GM23338 (cell line): ENCODE data around the gene COMMD4. TPM values are rescaled to one million over a fixed set of nuclear protein-coding genes. Genes with fewer than 3 reads are reported as not detected.

ENCODE experiments used
- ATAC-seq: fragments of 200-7000 bp; cut with Tn5 transposase; 3 replicates; pipeline ENCODE4 v1.9.1; 2020
- DNase-seq: peaks from one replicate; pipeline ENCODE4 v3.0.0-alpha.2; 2015; ENCODE audit warnings: low spot score
- H2AFZ ChIP-seq: fragments of 200-600 bp; sonication (generic); 2 replicates; pipeline ENCODE4 v1.8.0; 2016; ENCODE audit warnings: antibody characterized with exemption, mild to moderate bottlenecking, moderate library complexity
- H3F3A ChIP-seq: fragments of 200-600 bp; sonication (generic); replicated peaks from 2 replicates; pipeline ENCODE4 v1.8.0; 2017; ENCODE audit warnings: antibody characterized with exemption, mixed run types, low read depth
- H3K27ac ChIP-seq: fragments of 200-600 bp; sonication (generic); 2 replicates; pipeline ENCODE4 v1.6.1; 2016; ENCODE audit warnings: low read depth
- H3K27me3 ChIP-seq: fragments of 200-600 bp; sonication (generic); 2 replicates; pipeline ENCODE4 v1.8.0; 2016; ENCODE audit warnings: mild to moderate bottlenecking, mixed run types, moderate library complexity; ENCODE audit not compliant: insufficient read depth
- H3K36me3 ChIP-seq: fragments of 200-600 bp; sonication (generic); 2 replicates; pipeline ENCODE4 v1.8.0; 2016; ENCODE audit warnings: mild to moderate bottlenecking; ENCODE audit not compliant: insufficient read depth
- H3K4me1 ChIP-seq: fragments of 200-600 bp; sonication (generic); 2 replicates; pipeline ENCODE4 v1.8.0; 2016; ENCODE audit warnings: mild to moderate bottlenecking, moderate library complexity; ENCODE audit not compliant: insufficient read depth
- H3K4me2 ChIP-seq: fragments of 200-600 bp; sonication (generic); 2 replicates; pipeline ENCODE4 v1.7.1; 2017; ENCODE audit warnings: mixed run types
- H3K4me3 ChIP-seq: fragments of 200-600 bp; sonication (generic); 2 replicates; pipeline ENCODE4 v1.6.1; 2016; ENCODE audit warnings: mixed run types
- H3K79me2 ChIP-seq: fragments of 200-600 bp; sonication (generic); replicated peaks from 2 replicates; pipeline ENCODE4 v1.8.0; 2017; ENCODE audit warnings: mild to moderate bottlenecking; ENCODE audit not compliant: insufficient read depth
- H3K9me2 ChIP-seq: fragments of 200-600 bp; sonication (generic); 2 replicates; pipeline ENCODE4 v1.8.0; 2017; ENCODE audit not compliant: insufficient read depth
- H4K20me1 ChIP-seq: fragments of 200-600 bp; sonication (generic); replicated peaks from 2 replicates; pipeline ENCODE4 v1.8.0; 2017; ENCODE audit warnings: mild to moderate bottlenecking; ENCODE audit not compliant: insufficient read depth
- H3K27ac Mint-ChIP-seq: 2 replicates; pipeline ENCODE4 v1.8.0; 2020; ENCODE audit warnings: inconsistent platforms, mild to moderate bottlenecking, moderate library complexity, mixed read lengths
- H3K27me3 Mint-ChIP-seq: 3 replicates; pipeline ENCODE4 v1.8.0; 2022; ENCODE audit warnings: low read depth, mild to moderate bottlenecking, moderate library complexity, mixed read lengths, inconsistent platforms; ENCODE audit not compliant: insufficient read depth, poor library complexity
- H3K36me3 Mint-ChIP-seq: 3 replicates; pipeline ENCODE4 v1.8.0; 2021; ENCODE audit warnings: low read depth, mild to moderate bottlenecking, inconsistent platforms, moderate library complexity, mixed read lengths
- H3K4me1 Mint-ChIP-seq: 3 replicates; pipeline ENCODE4 v1.8.0; 2020; ENCODE audit warnings: mild to moderate bottlenecking, inconsistent platforms, mixed read lengths
- H3K4me3 Mint-ChIP-seq: 3 replicates; pipeline ENCODE4 v1.8.0; 2021; ENCODE audit warnings: moderate library complexity, mild to moderate bottlenecking, inconsistent platforms, mixed read lengths
- H3K9me3 Mint-ChIP-seq: 3 replicates; pipeline ENCODE4 v1.8.0; 2020; ENCODE audit warnings: moderate library complexity, mild to moderate bottlenecking, inconsistent platforms, mixed read lengths
- CREB1 ChIP-seq: fragments of 250-450 bp; sonication (Bioruptor Pico); IDR thresholded peaks from 2 replicates; pipeline ENCODE4 v1.5.0; 2020; ENCODE audit warnings: low read depth, mild to moderate bottlenecking, moderate library complexity
- ETS1 ChIP-seq: IDR thresholded peaks from 2 replicates; pipeline ENCODE4 v1.6.1; 2016; ENCODE audit warnings: antibody characterized with exemption
- EZH2 ChIP-seq: fragments of 200-600 bp; sonication (generic); IDR thresholded peaks from one replicate; pipeline ENCODE4 v1.8.0; 2017; ENCODE audit warnings: antibody characterized with exemption, mild to moderate bottlenecking, low read depth; ENCODE audit not compliant: unreplicated experiment
- EZH2phosphoT487 ChIP-seq: fragments of 200-600 bp; sonication (generic); IDR thresholded peaks from one replicate; pipeline ENCODE4 v1.8.1; 2018; ENCODE audit warnings: antibody characterized with exemption; ENCODE audit not compliant: unreplicated experiment
- JUNB ChIP-seq: IDR thresholded peaks from one replicate; pipeline ENCODE4 v1.6.1; 2016; ENCODE audit warnings: antibody characterized with exemption; ENCODE audit not compliant: unreplicated experiment
- NANOG ChIP-seq: IDR thresholded peaks from 2 replicates; pipeline ENCODE4 v1.6.1; 2016; ENCODE audit warnings: antibody characterized with exemption, borderline replicate concordance
- POLR2AphosphoS5 ChIP-seq: IDR thresholded peaks from 2 replicates; pipeline ENCODE4 v1.6.1; 2016; ENCODE audit warnings: antibody characterized with exemption, low read depth
- REST ChIP-seq: IDR thresholded peaks from one replicate; pipeline ENCODE4 v1.6.1; 2018; ENCODE audit warnings: antibody characterized with exemption; ENCODE audit not compliant: unreplicated experiment
- STAT1 ChIP-seq: IDR thresholded peaks from one replicate; pipeline ENCODE4 v1.6.1; 2016; ENCODE audit warnings: antibody characterized with exemption; ENCODE audit not compliant: unreplicated experiment
- ZNF114 ChIP-seq: fragments of 250-450 bp; sonication (Bioruptor Pico); IDR thresholded peaks from 2 replicates; pipeline ENCODE4 v1.5.0; 2020; ENCODE audit warnings: mild to moderate bottlenecking, moderate library complexity
- ZNF331 ChIP-seq: fragments of 250-450 bp; sonication (Bioruptor Pico); IDR thresholded peaks from 2 replicates; pipeline ENCODE4 v1.5.0; 2020; ENCODE audit warnings: low read depth, mild to moderate bottlenecking, moderate library complexity
- polyA plus RNA-seq: library from polyadenylated mRNA; unstranded; fragments of >200 nt; fragmentation: Nextera tagmentation; extraction: Ambion mirVana; gene quantifications from 2 replicates; pipeline ENCODE4 v1.2.1, GENCODE V29; 2016
- total RNA-seq: library from RNA; depleted of rRNA; stranded (reverse); fragments of >200 nt; shearing (Covaris generic); gene quantifications from 2 replicates; pipeline ENCODE4 v1.2.3, GENCODE V29; 2014
- TF ChIP-seq, protein P1 (sequence below): fragments of 250-450 bp; sonication (Bioruptor Pico); IDR thresholded peaks from 2 replicates; pipeline ENCODE4 v1.5.0; 2020; ENCODE audit warnings: mild to moderate bottlenecking, moderate library complexity
- TF ChIP-seq, protein P2 (sequence below), 2 experiments: fragments of 200-600 bp in 1 of 2; sonication (generic) in 1 of 2; conservative IDR thresholded peaks; 2 replicates each; pipeline versions ENCODE4 v1.5.1 to v1.6.1; 2016 to 2017; ENCODE audit warnings: antibody characterized with exemption in 2 of 2, low read depth in 2 of 2, mild to moderate bottlenecking in 2 of 2, moderate library complexity in 1 of 2

Gene COMMD4
- total and polyA plus RNA-seq, 2 experiments from 2014 or later: 131 TPM

DNA sequence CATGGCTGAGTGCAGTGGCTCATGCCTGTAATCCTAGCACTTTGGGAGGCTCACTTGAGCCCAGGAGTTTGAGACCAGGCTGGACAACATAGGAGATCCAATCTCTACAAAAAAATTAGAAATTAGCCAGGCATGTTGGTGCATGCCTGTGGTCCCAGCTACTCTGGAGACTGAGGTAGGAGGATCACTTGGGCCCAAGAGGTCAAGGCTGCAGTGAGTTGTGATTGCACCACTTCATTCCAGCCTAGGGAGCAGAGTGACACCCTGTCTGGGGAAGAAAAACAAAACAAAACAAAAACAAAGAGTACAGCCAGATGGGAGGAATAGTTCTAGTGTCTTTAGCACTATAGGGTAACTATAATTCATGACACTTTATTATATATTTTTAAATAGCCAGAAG is 26.2 kb upstream of the COMMD4 start:
- TF ChIP-seq ZNF114 (CRISPR knock-in tag) (no peak), ZNF331 (CRISPR knock-in tag) (no peak), CREB1 (CRISPR knock-in tag) (no peak), EZH2 (no peak), NANOG (no peak), ETS1 (no peak), STAT1 (no peak), EZH2phosphoT487 (no peak), REST (no peak), JUNB (no peak), POLR2AphosphoS5 (no peak)
- TF ChIP-seq, protein P1, sequence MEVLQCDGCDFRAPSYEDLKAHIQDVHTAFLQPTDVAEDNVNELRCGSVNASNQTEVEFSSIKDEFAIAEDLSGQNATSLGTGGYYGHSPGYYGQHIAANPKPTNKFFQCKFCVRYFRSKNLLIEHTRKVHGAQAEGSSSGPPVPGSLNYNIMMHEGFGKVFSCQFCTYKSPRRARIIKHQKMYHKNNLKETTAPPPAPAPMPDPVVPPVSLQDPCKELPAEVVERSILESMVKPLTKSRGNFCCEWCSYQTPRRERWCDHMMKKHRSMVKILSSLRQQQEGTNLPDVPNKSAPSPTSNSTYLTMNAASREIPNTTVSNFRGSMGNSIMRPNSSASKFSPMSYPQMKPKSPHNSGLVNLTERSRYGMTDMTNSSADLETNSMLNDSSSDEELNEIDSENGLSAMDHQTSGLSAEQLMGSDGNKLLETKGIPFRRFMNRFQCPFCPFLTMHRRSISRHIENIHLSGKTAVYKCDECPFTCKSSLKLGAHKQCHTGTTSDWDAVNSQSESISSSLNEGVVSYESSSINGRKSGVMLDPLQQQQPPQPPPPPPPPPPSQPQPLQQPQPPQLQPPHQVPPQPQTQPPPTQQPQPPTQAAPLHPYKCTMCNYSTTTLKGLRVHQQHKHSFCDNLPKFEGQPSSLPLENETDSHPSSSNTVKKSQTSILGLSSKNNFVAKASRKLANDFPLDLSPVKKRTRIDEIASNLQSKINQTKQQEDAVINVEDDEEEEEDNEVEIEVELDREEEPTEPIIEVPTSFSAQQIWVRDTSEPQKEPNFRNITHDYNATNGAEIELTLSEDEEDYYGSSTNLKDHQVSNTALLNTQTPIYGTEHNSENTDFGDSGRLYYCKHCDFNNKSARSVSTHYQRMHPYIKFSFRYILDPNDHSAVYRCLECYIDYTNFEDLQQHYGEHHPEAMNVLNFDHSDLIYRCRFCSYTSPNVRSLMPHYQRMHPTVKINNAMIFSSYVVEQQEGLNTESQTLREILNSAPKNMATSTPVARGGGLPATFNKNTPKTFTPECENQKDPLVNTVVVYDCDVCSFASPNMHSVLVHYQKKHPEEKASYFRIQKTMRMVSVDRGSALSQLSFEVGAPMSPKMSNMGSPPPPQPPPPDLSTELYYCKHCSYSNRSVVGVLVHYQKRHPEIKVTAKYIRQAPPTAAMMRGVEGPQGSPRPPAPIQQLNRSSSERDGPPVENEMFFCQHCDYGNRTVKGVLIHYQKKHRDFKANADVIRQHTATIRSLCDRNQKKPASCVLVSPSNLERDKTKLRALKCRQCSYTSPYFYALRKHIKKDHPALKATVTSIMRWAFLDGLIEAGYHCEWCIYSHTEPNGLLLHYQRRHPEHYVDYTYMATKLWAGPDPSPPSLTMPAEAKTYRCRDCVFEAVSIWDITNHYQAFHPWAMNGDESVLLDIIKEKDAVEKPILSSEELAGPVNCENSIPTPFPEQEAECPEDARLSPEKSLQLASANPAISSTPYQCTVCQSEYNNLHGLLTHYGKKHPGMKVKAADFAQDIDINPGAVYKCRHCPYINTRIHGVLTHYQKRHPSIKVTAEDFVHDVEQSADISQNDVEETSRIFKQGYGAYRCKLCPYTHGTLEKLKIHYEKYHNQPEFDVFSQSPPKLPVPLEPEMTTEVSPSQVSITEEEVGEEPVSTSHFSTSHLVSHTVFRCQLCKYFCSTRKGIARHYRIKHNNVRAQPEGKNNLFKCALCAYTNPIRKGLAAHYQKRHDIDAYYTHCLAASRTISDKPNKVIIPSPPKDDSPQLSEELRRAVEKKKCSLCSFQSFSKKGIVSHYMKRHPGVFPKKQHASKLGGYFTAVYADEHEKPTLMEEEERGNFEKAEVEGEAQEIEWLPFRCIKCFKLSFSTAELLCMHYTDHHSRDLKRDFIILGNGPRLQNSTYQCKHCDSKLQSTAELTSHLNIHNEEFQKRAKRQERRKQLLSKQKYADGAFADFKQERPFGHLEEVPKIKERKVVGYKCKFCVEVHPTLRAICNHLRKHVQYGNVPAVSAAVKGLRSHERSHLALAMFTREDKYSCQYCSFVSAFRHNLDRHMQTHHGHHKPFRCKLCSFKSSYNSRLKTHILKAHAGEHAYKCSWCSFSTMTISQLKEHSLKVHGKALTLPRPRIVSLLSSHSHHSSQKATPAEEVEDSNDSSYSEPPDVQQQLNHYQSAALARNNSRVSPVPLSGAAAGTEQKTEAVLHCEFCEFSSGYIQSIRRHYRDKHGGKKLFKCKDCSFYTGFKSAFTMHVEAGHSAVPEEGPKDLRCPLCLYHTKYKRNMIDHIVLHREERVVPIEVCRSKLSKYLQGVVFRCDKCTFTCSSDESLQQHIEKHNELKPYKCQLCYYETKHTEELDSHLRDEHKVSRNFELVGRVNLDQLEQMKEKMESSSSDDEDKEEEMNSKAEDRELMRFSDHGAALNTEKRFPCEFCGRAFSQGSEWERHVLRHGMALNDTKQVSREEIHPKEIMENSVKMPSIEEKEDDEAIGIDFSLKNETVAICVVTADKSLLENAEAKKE: no peak
- TF ChIP-seq, protein P2, sequence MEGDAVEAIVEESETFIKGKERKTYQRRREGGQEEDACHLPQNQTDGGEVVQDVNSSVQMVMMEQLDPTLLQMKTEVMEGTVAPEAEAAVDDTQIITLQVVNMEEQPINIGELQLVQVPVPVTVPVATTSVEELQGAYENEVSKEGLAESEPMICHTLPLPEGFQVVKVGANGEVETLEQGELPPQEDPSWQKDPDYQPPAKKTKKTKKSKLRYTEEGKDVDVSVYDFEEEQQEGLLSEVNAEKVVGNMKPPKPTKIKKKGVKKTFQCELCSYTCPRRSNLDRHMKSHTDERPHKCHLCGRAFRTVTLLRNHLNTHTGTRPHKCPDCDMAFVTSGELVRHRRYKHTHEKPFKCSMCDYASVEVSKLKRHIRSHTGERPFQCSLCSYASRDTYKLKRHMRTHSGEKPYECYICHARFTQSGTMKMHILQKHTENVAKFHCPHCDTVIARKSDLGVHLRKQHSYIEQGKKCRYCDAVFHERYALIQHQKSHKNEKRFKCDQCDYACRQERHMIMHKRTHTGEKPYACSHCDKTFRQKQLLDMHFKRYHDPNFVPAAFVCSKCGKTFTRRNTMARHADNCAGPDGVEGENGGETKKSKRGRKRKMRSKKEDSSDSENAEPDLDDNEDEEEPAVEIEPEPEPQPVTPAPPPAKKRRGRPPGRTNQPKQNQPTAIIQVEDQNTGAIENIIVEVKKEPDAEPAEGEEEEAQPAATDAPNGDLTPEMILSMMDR (conservative IDR thresholded peaks at IDR 0.05; ENCODE audit: low read depth in 2 of 2): no peak
- no peaks in the 10 kb centered on the region for H3K36me3 ChIP-seq
- H3F3A ChIP-seq: no peaks in the 10 kb centered on the region
- H3K27ac Mint-ChIP-seq: no peak overlapping the region
- no peak overlapping the region for H3K4me2 ChIP-seq
- DNase-seq: no peak
- no peaks in the 10 kb centered on the region for H4K20me1 ChIP-seq
- no peak overlapping the region for H3K4me3 ChIP-seq
- H3K9me2 ChIP-seq: no peaks in the 10 kb centered on the region
- no peak overlapping the region for H3K27ac ChIP-seq
- H3K27me3 ChIP-seq: no peaks in the 10 kb centered on the region
- no peaks in the 10 kb centered on the region for H3K79me2 ChIP-seq
- H3K4me1 Mint-ChIP-seq: no peaks in the 10 kb centered on the region
- H3K4me1 ChIP-seq: no peaks in the 10 kb centered on the region
- no peak overlapping the region for H2AFZ ChIP-seq
- ATAC-seq: no peak
- H3K36me3 Mint-ChIP-seq: no peaks in the 10 kb centered on the region
- no peaks in the 10 kb centered on the region for H3K9me3 Mint-ChIP-seq
- no peaks in the 10 kb centered on the region for H3K27me3 Mint-ChIP-seq
- H3K4me3 Mint-ChIP-seq: no peak overlapping the region
